ENCODE measurements around the gene AKAP11.

DNA sequence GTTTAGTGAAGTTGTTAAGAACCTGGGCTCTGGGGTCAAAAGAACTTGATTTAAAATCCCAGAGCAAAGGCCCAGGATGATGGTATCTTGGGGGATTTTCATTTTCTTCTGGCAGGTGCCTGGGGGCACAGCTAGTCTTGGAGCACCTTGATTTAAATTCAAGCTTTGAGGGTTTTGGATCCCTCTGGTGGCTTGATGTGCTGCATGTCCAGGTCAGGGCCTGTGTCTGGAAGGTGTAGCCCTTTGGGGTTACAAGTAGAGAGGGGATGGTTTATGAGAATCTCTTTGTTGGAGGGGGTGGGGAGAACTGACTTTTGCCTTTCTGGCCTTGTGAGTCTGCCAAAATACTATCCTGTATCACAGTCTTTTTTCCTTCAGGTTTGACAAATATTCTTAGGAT, 55.8 kb downstream of the AKAP11 start:
- TF ChIP-seq, protein P1, sequence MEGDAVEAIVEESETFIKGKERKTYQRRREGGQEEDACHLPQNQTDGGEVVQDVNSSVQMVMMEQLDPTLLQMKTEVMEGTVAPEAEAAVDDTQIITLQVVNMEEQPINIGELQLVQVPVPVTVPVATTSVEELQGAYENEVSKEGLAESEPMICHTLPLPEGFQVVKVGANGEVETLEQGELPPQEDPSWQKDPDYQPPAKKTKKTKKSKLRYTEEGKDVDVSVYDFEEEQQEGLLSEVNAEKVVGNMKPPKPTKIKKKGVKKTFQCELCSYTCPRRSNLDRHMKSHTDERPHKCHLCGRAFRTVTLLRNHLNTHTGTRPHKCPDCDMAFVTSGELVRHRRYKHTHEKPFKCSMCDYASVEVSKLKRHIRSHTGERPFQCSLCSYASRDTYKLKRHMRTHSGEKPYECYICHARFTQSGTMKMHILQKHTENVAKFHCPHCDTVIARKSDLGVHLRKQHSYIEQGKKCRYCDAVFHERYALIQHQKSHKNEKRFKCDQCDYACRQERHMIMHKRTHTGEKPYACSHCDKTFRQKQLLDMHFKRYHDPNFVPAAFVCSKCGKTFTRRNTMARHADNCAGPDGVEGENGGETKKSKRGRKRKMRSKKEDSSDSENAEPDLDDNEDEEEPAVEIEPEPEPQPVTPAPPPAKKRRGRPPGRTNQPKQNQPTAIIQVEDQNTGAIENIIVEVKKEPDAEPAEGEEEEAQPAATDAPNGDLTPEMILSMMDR (IDR thresholded peaks at IDR 0.05) = no peak
- TF ChIP-seq POLR2A (IDR thresholded peaks at IDR 0.05) = no peak
